IPS-15b (cell line): Measurements from ENCODE around the gene FCGBP.
"Not testable (repeated sequence)": the region's sequence is repeated elsewhere in the genome, so short reads cannot be mapped to it uniquely, and the experiment has no call there.

ENCODE experiments used
- H3K27me3 ChIP-seq: one replicate; pipeline ENCODE4 v1.6.1; 2013; ENCODE audit warnings: low read length; ENCODE audit not compliant: control insufficient read depth, insufficient read depth
- H3K36me3 ChIP-seq: one replicate; pipeline ENCODE4 v1.6.1; 2013; ENCODE audit warnings: low read length; ENCODE audit not compliant: control insufficient read depth, insufficient read depth
- H3K4me1 ChIP-seq: one replicate; pipeline ENCODE4 v1.6.1; 2013; ENCODE audit warnings: mild to moderate bottlenecking, low read length; ENCODE audit not compliant: control insufficient read depth, insufficient read depth
- H3K4me3 ChIP-seq: one replicate; pipeline ENCODE4 v1.5.1; 2013; ENCODE audit warnings: low read depth, low read length
- H3K9ac ChIP-seq: one replicate; pipeline ENCODE4 v1.6.1; 2013; ENCODE audit warnings: low read depth, mild to moderate bottlenecking, low read length
- H3K9me3 ChIP-seq: one replicate; pipeline ENCODE4 v1.6.1; 2013; ENCODE audit warnings: mild to moderate bottlenecking, low read length; ENCODE audit not compliant: control insufficient read depth, insufficient read depth

Gene FCGBP

DNA sequence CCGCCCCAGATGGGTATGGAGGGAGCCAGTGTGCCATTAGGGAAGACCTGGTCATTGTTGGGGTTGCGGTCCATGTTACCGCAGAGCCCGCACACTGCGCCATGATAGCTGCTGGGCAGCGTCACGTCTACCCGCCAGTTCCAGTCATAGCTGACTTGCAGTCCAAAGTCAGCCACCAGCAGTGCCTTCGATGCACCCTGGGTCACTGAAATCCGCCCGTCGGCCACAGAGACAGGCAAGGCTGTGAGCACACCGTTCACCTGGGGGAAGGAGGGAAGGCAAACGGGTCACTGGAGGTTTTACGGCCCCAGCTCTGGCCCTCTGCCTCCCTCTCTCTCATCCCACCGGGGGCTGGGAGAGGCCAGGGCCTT, 40.2 kb downstream of the FCGBP start:
- H3K36me3 ChIP-seq, H3K9me3 ChIP-seq, H3K9ac ChIP-seq, H3K4me3 ChIP-seq, H3K4me1 ChIP-seq, H3K27me3 ChIP-seq: not testable (repeated sequence)

DNA sequence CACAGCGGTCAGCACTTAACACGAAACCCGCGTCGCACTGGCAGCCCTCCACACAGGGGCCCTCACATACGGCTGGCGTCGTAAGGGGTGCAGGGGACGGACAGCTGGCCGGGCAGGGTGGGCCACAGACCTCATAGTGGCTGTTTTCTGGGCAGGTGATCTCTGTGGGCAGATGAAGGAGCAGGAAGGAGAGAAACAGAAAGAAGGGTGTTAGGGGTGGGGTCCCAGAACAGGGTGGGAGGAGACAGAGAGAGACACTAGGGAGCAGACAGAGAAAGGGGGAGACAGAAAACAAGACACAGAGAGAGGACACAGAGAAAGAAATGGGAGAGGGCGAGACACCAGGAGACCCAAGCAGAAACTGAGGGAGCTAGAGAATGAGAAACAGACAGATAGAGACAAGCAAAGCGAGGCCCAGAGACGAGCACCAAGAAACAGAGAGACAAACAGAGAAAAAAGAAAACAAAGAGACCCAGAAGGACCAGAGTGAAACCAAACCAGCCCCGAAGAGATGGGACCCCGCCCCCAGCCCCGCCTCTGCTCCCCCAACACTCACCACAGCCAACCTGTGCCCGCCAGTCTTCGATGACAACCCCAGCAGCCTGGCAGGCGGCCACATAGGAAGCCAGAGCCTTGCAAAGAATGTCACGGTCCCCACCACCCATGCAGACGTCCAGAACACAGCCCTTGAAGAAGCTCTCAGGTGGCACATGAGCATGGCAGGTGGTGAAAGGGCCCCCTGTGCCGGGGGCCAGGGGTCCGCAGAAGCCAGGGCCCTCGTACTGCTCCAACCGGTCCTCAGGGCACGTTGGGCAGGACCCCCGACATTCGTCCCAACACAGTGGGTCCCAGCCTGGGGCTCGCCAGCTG, 40.8 kb downstream of the FCGBP start:
- H3K36me3 ChIP-seq, H3K9me3 ChIP-seq, H3K4me3 ChIP-seq, H3K9ac ChIP-seq, H3K27me3 ChIP-seq, H3K4me1 ChIP-seq: not testable (repeated sequence)

DNA sequence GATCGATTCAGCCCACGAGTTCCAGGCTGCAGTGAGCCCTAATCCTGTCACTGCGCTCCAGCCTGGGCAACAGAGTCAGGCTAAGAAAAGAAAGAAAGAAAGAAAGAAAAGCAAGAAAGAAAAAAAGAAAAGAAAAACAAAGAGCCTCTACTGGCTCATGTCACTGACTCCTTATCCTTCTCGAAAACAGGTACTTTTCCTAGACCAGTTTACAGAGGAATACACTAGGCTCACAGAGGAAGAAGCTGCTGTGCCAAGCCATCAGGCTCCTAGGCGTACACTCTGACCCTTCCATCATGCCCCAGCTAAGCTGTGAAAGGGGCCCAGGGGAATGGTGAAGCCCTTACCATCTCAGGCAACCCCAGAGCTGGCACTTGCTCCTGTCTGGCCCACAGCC, 41.9 kb downstream of the FCGBP start:
- not testable (repeated sequence) for H3K9ac ChIP-seq, H3K4me3 ChIP-seq, H3K36me3 ChIP-seq, H3K9me3 ChIP-seq, H3K4me1 ChIP-seq, H3K27me3 ChIP-seq

DNA sequence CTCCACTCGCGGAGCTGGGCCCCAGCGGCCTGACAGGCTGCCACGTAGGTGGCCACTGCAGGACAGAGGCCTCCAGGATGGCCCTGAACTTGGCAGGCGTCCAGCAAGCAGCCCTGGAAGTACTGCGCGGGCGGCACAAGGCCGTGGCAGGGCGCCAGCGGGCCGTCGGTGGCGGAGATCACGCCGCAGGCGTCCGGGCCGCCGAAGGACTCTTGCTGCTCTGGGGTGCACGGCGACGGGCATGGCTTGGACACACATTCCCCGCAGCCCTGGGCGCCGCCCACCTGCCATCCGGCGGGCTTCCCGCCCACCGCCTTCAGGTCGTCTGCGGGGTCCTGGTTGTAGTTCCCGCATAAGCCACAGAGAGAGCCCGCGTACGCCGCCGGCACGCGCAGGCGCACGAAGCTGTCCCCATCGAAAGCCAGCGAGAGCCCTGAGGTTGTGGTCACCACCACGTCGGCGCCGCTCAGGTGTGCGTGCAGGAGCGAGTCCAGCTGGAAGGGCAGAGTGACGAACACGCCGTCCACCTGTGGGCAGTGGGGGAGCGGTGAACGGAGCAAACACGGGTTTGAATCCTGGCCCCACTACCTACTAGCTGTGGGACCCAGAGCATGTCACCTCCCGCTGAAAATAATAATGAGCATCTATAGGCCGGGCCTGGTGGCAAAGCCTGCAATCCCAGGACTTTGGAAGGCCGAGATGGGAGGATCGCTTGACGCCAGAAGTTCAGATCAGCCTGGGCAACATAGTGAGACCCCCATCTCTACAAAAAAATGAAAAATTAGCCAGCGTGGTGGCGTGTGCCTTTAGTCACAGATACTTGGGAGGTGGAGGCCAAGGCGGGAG, 42.6 kb downstream of the FCGBP start:
- not testable (repeated sequence) for H3K36me3 ChIP-seq, H3K4me3 ChIP-seq, H3K9ac ChIP-seq, H3K27me3 ChIP-seq, H3K9me3 ChIP-seq, H3K4me1 ChIP-seq

DNA sequence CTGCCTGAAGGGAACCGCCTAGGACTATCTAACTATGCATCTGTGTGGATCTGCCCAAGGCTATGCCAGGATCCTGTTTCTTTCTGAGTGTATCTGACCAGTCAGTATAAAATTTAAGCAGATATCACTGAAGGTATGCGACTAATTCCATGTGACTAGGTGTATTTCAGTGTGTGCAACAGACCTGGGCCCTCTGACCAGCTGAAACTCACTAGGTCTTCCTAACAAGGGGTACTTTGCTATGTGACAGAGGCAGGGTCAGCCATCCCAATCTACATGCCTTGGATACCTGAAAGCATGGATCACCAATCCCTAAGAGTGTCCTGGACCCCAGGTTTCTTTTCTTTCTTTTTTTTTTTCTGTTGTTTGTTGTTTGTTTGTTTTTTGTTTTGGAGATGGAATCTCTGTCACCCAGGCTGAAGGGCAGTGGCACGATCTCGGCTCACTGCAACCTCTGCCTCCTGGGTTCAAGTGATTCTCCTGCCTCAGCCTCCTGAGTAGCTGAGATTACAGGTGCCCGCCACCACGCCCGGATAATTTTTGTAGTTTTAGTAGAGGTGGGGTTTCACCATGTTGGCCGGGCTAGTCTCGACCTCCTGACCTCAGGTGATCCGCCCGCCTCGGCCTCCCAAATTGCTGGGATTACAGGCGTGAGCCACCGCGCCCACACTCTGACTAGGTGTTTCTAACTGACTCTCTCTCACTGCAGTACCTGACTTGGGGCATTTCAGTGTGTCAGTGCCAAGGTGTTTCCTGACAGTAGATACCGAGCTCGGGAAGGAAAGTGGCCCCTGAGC, 43.5 kb downstream of the FCGBP start:
- no peak overlapping the region for H3K4me3 ChIP-seq
- H3K36me3 ChIP-seq, result no peaks in the 10 kb centered on the region
- H3K4me1 ChIP-seq, result no peaks in the 10 kb centered on the region
- no peaks in the 10 kb centered on the region for H3K9me3 ChIP-seq
- no peaks in the 10 kb centered on the region for H3K27me3 ChIP-seq
- H3K9ac ChIP-seq, result no peak overlapping the region

DNA sequence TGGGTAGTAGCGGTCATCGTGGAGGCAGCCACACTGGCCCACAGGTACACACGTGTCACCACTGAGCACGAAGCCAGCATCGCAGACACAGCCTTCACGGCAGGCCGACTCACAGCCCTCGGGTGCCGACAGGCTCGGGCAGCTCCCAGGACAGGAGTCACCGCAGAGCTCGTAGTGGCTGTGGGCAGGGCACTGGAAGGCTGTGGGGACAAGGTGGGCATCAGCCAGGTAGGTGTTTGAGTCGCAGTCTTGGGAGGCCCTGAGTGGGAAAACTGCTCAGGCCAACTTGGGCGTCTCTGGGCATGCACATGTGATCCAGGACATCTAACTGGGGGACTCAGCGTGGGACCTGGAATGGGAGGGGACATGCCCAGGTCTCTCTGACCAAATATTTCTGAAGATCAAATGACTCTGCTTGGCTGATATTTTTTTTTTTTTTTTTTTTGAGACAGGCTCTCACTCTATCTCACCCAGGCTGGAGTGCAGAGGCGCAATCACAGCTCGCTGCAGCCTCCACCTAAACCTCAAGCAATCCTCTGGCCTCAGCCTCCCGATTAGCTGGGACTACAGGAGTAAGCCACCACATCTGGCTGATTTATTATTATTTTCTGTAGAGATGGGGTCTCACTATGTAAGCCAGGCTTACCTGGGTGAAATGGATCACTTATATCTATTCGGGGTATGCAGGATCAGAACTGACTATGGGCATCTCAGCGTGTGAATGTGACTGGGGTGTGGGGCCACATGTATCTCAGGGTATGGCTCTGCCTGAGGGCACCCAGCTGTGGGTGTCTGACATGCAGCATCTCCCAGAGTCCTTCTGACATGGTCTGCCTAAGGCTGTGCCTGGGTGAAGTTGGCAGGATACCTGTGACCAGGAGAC, 44.3 kb downstream of the FCGBP start:
- H3K36me3 ChIP-seq, H3K9me3 ChIP-seq, H3K4me1 ChIP-seq, H3K4me3 ChIP-seq, H3K27me3 ChIP-seq, H3K9ac ChIP-seq: not testable (repeated sequence)

DNA sequence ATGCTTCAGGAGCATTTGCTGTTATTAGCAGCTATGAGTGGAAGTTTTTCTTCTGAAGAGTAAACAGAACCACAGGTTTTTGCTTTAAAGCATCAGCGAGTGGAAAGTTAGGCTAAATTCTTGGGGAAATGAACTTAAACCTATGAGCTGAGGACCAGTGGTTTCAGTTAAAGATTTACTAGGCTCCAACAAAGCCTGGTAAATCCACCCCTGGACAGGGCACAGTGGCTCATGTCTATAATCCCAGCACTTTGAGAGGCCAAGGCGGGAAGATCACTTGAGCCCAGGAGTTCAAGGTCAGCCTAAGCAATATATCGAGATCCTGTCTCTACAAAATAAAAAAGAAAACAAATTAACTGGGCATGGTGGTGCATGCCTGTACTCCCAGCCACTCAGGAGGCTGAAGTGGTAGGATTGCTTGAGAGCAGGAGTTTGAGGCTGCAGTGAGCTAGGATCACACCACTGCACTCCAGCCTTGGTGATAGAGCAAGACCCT, 46.9 kb downstream of the FCGBP start:
- H3K27me3 ChIP-seq, H3K4me3 ChIP-seq, H3K9me3 ChIP-seq, H3K4me1 ChIP-seq, H3K36me3 ChIP-seq, H3K9ac ChIP-seq: not testable (repeated sequence)

DNA sequence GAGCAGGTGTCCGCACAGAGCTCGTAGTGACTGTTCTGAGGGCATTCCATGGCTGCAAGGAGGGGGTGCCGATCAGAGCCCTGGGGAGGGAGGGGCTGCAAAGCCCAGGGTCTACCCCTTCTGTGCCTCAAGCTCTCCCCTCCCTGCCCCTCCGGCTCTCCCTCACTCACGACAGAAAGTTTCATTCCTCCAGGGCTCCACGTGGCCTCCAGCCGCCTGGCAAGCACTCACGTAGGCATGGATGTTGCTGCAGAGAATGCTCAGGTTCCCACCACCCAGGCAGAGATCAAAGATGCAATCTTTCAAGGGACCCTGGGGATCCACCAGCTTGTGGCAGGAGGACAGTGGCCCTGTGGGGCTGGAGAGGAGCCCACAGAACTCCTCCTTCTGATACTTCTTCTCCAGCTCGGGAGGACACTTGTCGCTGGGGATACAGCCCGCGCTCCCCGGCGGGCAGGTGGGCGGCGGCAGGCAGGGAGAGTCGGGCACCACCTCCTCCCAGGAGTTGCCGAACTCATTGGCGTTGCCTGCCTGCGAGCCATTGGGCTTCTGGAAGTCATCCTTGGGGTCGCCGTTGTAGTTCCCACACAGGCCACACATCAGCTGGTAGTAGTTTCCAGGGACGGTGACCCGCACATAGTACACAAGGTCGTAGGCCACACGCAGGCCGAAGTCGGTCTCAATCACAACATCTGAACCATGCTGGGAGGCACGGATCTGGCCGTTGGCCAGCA, 48.4 kb downstream of the FCGBP start:
- not testable (repeated sequence) for H3K36me3 ChIP-seq, H3K9ac ChIP-seq, H3K4me1 ChIP-seq, H3K27me3 ChIP-seq, H3K9me3 ChIP-seq, H3K4me3 ChIP-seq

DNA sequence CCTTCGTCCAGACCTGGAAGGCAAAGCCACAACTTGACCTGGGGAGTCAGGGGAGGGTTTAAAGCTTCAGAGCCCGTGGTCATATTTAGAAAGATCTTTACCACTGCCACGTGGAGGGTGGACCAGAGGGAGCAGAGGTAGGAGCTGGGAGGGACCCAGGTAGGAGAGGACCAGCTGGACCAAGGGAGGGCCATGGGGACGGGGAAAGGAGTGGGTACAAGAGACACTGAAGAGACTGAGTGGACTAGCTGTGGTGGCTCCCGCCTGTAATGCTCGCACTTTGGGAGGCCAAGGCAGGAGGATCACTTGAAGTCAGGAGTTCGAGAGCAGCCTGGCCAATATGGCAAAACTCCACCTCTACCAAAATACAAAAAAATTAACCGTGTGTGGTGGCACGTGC, 49.7 kb downstream of the FCGBP start:
- not testable (repeated sequence) for H3K27me3 ChIP-seq, H3K4me3 ChIP-seq, H3K4me1 ChIP-seq, H3K36me3 ChIP-seq, H3K9ac ChIP-seq, H3K9me3 ChIP-seq
